Measurements from ENCODE around the gene ZNF775.

DNA sequence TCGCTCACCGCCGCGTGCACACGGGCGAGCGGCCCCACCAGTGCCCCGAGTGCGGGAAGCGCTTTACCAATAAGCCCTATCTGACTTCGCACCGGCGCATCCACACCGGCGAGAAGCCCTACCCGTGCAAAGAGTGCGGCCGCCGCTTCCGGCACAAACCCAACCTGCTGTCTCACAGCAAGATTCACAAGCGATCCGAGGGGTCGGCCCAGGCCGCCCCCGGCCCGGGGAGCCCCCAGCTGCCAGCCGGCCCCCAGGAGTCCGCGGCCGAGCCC is 7.2 kb upstream of the ZNF775 start:
- TF ChIP-seq YY1 (IDR thresholded peaks at IDR 0.05; ENCODE audit: insufficient read depth, insufficient read length) (no peak), ZNF274 (IDR thresholded peaks at IDR 0.05; ENCODE audit: low read depth, low read length) (no peak), SUZ12 (IDR thresholded peaks at IDR 0.05; ENCODE audit: extremely low read depth, insufficient read depth, insufficient read length) (no peak)

Data from NT2/D1 (cell line).